IMR-90 (cell line): ENCODE data around the gene NXF1. TPM values are rescaled to one million over a fixed set of nuclear protein-coding genes. Genes with fewer than 3 reads are reported as not detected.

ENCODE experiments used
- ATAC-seq: fragments of 200-7000 bp; cut with Tn5 transposase; 2 replicates; pipeline ENCODE4 v1.9.1; 2020; ENCODE audit warnings: low read depth, mild to moderate bottlenecking, moderate library complexity
- BruUV-seq: library from RNA; stranded (reverse); fragments of 400-500 nt; replicated peaks from 2 replicates; lab custom pipeline; 2021; lab: Mats Ljungman, UMichigan
- CTCF ChIA-PET: fragments of 300-600 bp; formaldehyde crosslinking; extraction: SDS; loops from one replicate; lab custom pipeline; 2021; ENCODE audit warnings: antibody characterized with exemption; lab: Yijun Ruan, JAX
- POLR2A ChIA-PET: fragments of 300-600 bp; sonication (Branson Sonifier 250); formaldehyde crosslinking; loops from one replicate; lab custom pipeline; 2022; ENCODE audit warnings: antibody characterized with exemption; ENCODE audit not compliant: unreplicated experiment; lab: Charles Lee
- DNase-seq: peaks from one replicate; pipeline ENCODE4 v3.0.0; 2013
- H2AFZ ChIP-seq: replicated peaks from 2 replicates; pipeline ENCODE3; 2013; ENCODE audit warnings: low read length, mild to moderate bottlenecking; ENCODE audit not compliant: poor library complexity
- H2AK5ac ChIP-seq: 2 replicates; pipeline ENCODE4 v1.6.1; 2013; ENCODE audit warnings: low read depth, low read length, inconsistent platforms
- H2AK9ac ChIP-seq: replicated peaks from 2 replicates; pipeline ENCODE3; 2013; ENCODE audit warnings: mild to moderate bottlenecking, low read depth, low read length, moderate library complexity; ENCODE audit not compliant: poor library complexity
- H2BK120ac ChIP-seq: 2 replicates; pipeline ENCODE4 v1.6.1; 2013; ENCODE audit warnings: low read depth, low read length, inconsistent platforms
- H2BK15ac ChIP-seq: 3 replicates; pipeline ENCODE4 v1.6.1; 2013; ENCODE audit warnings: low read depth, low read length, inconsistent platforms
- H2BK20ac ChIP-seq: 2 replicates; pipeline ENCODE4 v1.6.1; 2013; ENCODE audit warnings: low read depth, mild to moderate bottlenecking, inconsistent platforms, low read length, moderate library complexity
- H2BK5ac ChIP-seq: 2 replicates; pipeline ENCODE4 v1.6.1; 2013; ENCODE audit warnings: mild to moderate bottlenecking, low read depth, low read length, inconsistent platforms; ENCODE audit not compliant: poor library complexity, severe bottlenecking
- H3K14ac ChIP-seq: replicated peaks from 2 replicates; pipeline ENCODE4 v1.6.1; 2013; ENCODE audit warnings: low read depth, low read length, inconsistent platforms
- H3K18ac ChIP-seq: 2 replicates; pipeline ENCODE4 v1.6.1; 2013; ENCODE audit warnings: low read depth, low read length, control low read depth
- H3K23ac ChIP-seq: 2 replicates; pipeline ENCODE4 v1.6.1; 2013; ENCODE audit warnings: low read depth, low read length, inconsistent platforms
- H3K27ac ChIP-seq: 2 replicates; pipeline ENCODE4 v1.5.1; 2013; ENCODE audit warnings: mild to moderate bottlenecking, control low read depth, low read length; ENCODE audit not compliant: insufficient read depth
- H3K27me3 ChIP-seq: 2 replicates; pipeline ENCODE4 v1.6.1; 2013; ENCODE audit warnings: low read length; ENCODE audit not compliant: control insufficient read depth, insufficient read depth
- H3K36me3 ChIP-seq: 2 replicates; pipeline ENCODE4 v1.6.1; 2013; ENCODE audit warnings: low read length, mixed read lengths; ENCODE audit not compliant: control insufficient read depth, insufficient read depth
- H3K4ac ChIP-seq: 2 replicates; pipeline ENCODE4 v1.6.1; 2013; ENCODE audit warnings: low read depth, low read length, inconsistent platforms
- H3K4me1 ChIP-seq: 2 replicates; pipeline ENCODE4 v1.6.1; 2013; ENCODE audit warnings: low read length, mixed read lengths; ENCODE audit not compliant: control insufficient read depth, insufficient read depth
- H3K4me2 ChIP-seq: 2 replicates; pipeline ENCODE4 v1.6.1; 2013; ENCODE audit warnings: low read depth, mild to moderate bottlenecking, control low read depth, low read length, moderate library complexity
- H3K4me3 ChIP-seq: 2 replicates; pipeline ENCODE4 v1.5.1; 2013; ENCODE audit warnings: low read depth, mild to moderate bottlenecking, control low read depth, low read length, moderate library complexity; ENCODE audit not compliant: insufficient read depth
- H3K56ac ChIP-seq: 2 replicates; pipeline ENCODE4 v1.6.1; 2013; ENCODE audit warnings: low read length, inconsistent platforms; ENCODE audit not compliant: insufficient read depth; ENCODE audit errors: extremely low read depth
- H3K79me1 ChIP-seq, 2 experiments: 2 replicates each; pipeline ENCODE4 v1.6.1; 2013; ENCODE audit warnings: low read length in 2 of 2, inconsistent platforms in 1 of 2, low read depth in 1 of 2
- H3K9ac ChIP-seq: 2 replicates; pipeline ENCODE4 v1.6.1; 2013; ENCODE audit warnings: low read depth, low read length, control low read depth
- H3K9me1 ChIP-seq: 2 replicates; pipeline ENCODE4 v1.6.1; 2013; ENCODE audit warnings: low read length, inconsistent platforms; ENCODE audit not compliant: insufficient read depth
- H3K9me3 ChIP-seq: 2 replicates; pipeline ENCODE4 v1.6.1; 2013; ENCODE audit warnings: low read length; ENCODE audit not compliant: control insufficient read depth, insufficient read depth
- H4K20me1 ChIP-seq: 2 replicates; pipeline ENCODE4 v1.6.1; 2013; ENCODE audit warnings: low read length, inconsistent platforms; ENCODE audit not compliant: insufficient read depth
- H4K5ac ChIP-seq: 2 replicates; pipeline ENCODE4 v1.6.1; 2013; ENCODE audit warnings: mild to moderate bottlenecking, low read depth, low read length, control low read depth
- H4K8ac ChIP-seq, 2 experiments: 2 replicates each; pipeline ENCODE4 v1.6.1; 2013; ENCODE audit warnings: low read depth in 2 of 2, low read length in 2 of 2, control low read depth in 1 of 2, inconsistent platforms in 1 of 2
- H4K91ac ChIP-seq: 2 replicates; pipeline ENCODE4 v1.6.1; 2013; ENCODE audit warnings: low read depth, low read length, inconsistent platforms; ENCODE audit not compliant: insufficient read depth
- BHLHE40 ChIP-seq: fragments of 150-350 bp; IDR thresholded peaks from 2 replicates; pipeline ENCODE4 v1.6.1; 2016; ENCODE audit warnings: mild to moderate bottlenecking, low read depth, low read length
- CEBPB ChIP-seq: IDR thresholded peaks from 2 replicates; pipeline ENCODE4 v1.6.1; 2012; ENCODE audit warnings: low read depth, low read length, improper control_type of control experiment
- CHD1 ChIP-seq: IDR thresholded peaks from 2 replicates; pipeline ENCODE4 v1.6.1; 2012; ENCODE audit warnings: low read depth, low read length, improper control_type of control experiment
- CTCF ChIP-seq: conservative IDR thresholded peaks from 2 replicates; pipeline ENCODE4 v1.5.1; 2012; ENCODE audit warnings: mild to moderate bottlenecking, low read depth, low read length, improper control_type of control experiment
- ELK1 ChIP-seq: fragments of 150-350 bp; IDR thresholded peaks from 2 replicates; pipeline ENCODE4 v1.6.1; 2016; ENCODE audit warnings: low read depth, mild to moderate bottlenecking, low read length, moderate library complexity, borderline replicate concordance
- MAFK ChIP-seq: IDR thresholded peaks from 2 replicates; pipeline ENCODE4 v1.6.1; 2012; ENCODE audit warnings: low read depth, low read length, improper control_type of control experiment
- MXI1 ChIP-seq: IDR thresholded peaks from 2 replicates; pipeline ENCODE4 v1.6.1; 2012; ENCODE audit warnings: low read depth, mild to moderate bottlenecking, low read length, moderate library complexity, borderline replicate concordance
- NFE2L2 ChIP-seq: fragments of 150-350 bp; IDR thresholded peaks from 2 replicates; pipeline ENCODE4 v1.6.1; 2016; ENCODE audit warnings: low read depth, mild to moderate bottlenecking, low read length
- POLR2A ChIP-seq: IDR thresholded peaks from 2 replicates; pipeline ENCODE4 v1.6.1; 2012; ENCODE audit warnings: mild to moderate bottlenecking, low read depth, low read length
- RAD21 ChIP-seq: IDR thresholded peaks from 2 replicates; pipeline ENCODE4 v1.6.1; 2012; ENCODE audit warnings: low read length, improper control_type of control experiment
- RCOR1 ChIP-seq: IDR thresholded peaks from 2 replicates; pipeline ENCODE4 v1.6.1; 2012; ENCODE audit warnings: mild to moderate bottlenecking, low read length, improper control_type of control experiment; ENCODE audit not compliant: insufficient replicate concordance
- RFX5 ChIP-seq: IDR thresholded peaks from 2 replicates; pipeline ENCODE4 v1.8.0; 2012; ENCODE audit warnings: low read depth, mild to moderate bottlenecking, low read length, moderate library complexity
- SMC3 ChIP-seq: fragments of 150-350 bp; IDR thresholded peaks from 2 replicates; pipeline ENCODE4 v1.6.1; 2016; ENCODE audit warnings: low read depth, mild to moderate bottlenecking, antibody characterized with exemption, low read length, moderate library complexity
- USF2 ChIP-seq: fragments of 150-350 bp; IDR thresholded peaks from 2 replicates; pipeline ENCODE4 v1.6.1; 2017; ENCODE audit warnings: mild to moderate bottlenecking, antibody characterized with exemption, low read length, low read depth
- WGBS, 2 experiments: methylation state at CpG; one replicate each; pipeline versions ENCODE4 v1.1.5 to v1.1.7; 2013; ENCODE audit warnings: missing lambda C conversion rate in 2 of 2; ENCODE audit not compliant: insufficient read length in 1 of 2; ENCODE audit errors: extremely low coverage in 2 of 2; 5-methylcytosine and 5-hydroxymethylcytosine counted together
- dilution Hi-C: fragments of 300-500 bp; cut with HindIII; formaldehyde crosslinking; loops from one replicate; pipeline ENCODE4 v1.14.3; 2018; ENCODE audit warnings: low sequenced_read_pairs; ENCODE audit not compliant: unreplicated experiment
- in situ Hi-C: fragments of 300-500 bp; cut with MboI; formaldehyde crosslinking; loops from 3 replicates; pipeline ENCODE4 v1.14.3; 2019; ENCODE audit warnings: low sequenced_read_pairs, inconsistent platforms, mixed read lengths
- intact Hi-C: fragments of 100-400 bp; cut with micrococcal nuclease; formaldehyde crosslinking; loops from 2 replicates; pipeline ENCODE4 v1.10.0; 2022
- polyA plus RNA-seq, 3 experiments: library from polyadenylated mRNA; depleted of rRNA; stranded (reverse); fragments of >200 nt; gene quantifications; 2 replicates each; pipeline ENCODE4 v1.2.3, GENCODE V29; 2012; ENCODE audit warnings: low replicate concordance in 1 of 3
- total RNA-seq: library from RNA; depleted of rRNA; stranded (reverse); fragments of >200 nt; gene quantifications from 2 replicates; pipeline ENCODE4 v1.2.3, GENCODE V29; 2012

Gene NXF1
- total and polyA plus RNA-seq, 2 of the 4 experiments (the other 2 are of a cell fraction), result 26.3 to 97.4 TPM

GRCh38 chr11:62799486-62799885, 5.8 kb downstream of the NXF1 start:
- H3K27ac ChIP-seq, result no peak overlapping the region
- no peak for TF ChIP-seq MAFK
- TF ChIP-seq CTCF, result no peak
- no peak for TF ChIP-seq BHLHE40
- no peak for TF ChIP-seq RAD21
- no peak for TF ChIP-seq RCOR1
- TF ChIP-seq USF2, result no peak
- TF ChIP-seq CHD1, result no peak
- TF ChIP-seq MXI1, result no peak
- no peak for TF ChIP-seq POLR2A
- TF ChIP-seq SMC3, result no peak
- no peak for TF ChIP-seq ELK1
- no peak for TF ChIP-seq CEBPB
- TF ChIP-seq NFE2L2, result no peak
- TF ChIP-seq RFX5, result no peak
- no peak overlapping the region for H3K4ac ChIP-seq
- no peak for DNase-seq
- H2AK5ac ChIP-seq, result no peak overlapping the region
- H2BK5ac ChIP-seq, result no peak overlapping the region
- peak overlapping the region; percentile 37 for H2AK9ac ChIP-seq
- H2BK15ac ChIP-seq, result no peak overlapping the region
- H4K20me1 ChIP-seq, result peaks cover 18% of the 10 kb centered on the region
- H3K4me1 ChIP-seq, result peaks cover 6% of the 10 kb centered on the region; the same call in 1 of the 2 replicates
- H3K4me3 ChIP-seq, result no peak overlapping the region
- H3K56ac ChIP-seq, result no peak overlapping the region
- no peaks in the 10 kb centered on the region for H3K27me3 ChIP-seq
- POLR2A ChIA-PET, result no interaction called here
- ATAC-seq, result no peak
- no peak overlapping the region for H4K8ac ChIP-seq
- no peak overlapping the region for H3K4me2 ChIP-seq
- no peak overlapping the region for H3K9ac ChIP-seq
- dilution Hi-C loops (no loop called here), in situ Hi-C loops (no loop called here), intact Hi-C loops (no loop called here)
- no peak overlapping the region for H3K14ac ChIP-seq
- no peak overlapping the region for H2AFZ ChIP-seq
- WGBS, 2 experiments, result no CpG with 5 or more reads among the region's 10 CpGs
- peaks cover 5% of the 10 kb centered on the region for H3K9me1 ChIP-seq
- H4K5ac ChIP-seq, result no peak overlapping the region
- H4K91ac ChIP-seq, result no peak overlapping the region
- H3K79me1 ChIP-seq, result peaks cover 23 to 51% of the 10 kb centered on the region in 2 experiments
- CTCF ChIA-PET, result no interaction called here
- no peak overlapping the region for H2BK120ac ChIP-seq
- H3K9me3 ChIP-seq, result no peaks in the 10 kb centered on the region
- H3K23ac ChIP-seq, result no peak overlapping the region
- H2BK20ac ChIP-seq, result no peak overlapping the region
- H3K18ac ChIP-seq, result no peak overlapping the region
- H3K36me3 ChIP-seq, result peaks cover 76% of the 10 kb centered on the region
- BruUV-seq, result no TSS peak
